ENCODE data around the gene ARPC2.

ARPC2 gene

DNA sequence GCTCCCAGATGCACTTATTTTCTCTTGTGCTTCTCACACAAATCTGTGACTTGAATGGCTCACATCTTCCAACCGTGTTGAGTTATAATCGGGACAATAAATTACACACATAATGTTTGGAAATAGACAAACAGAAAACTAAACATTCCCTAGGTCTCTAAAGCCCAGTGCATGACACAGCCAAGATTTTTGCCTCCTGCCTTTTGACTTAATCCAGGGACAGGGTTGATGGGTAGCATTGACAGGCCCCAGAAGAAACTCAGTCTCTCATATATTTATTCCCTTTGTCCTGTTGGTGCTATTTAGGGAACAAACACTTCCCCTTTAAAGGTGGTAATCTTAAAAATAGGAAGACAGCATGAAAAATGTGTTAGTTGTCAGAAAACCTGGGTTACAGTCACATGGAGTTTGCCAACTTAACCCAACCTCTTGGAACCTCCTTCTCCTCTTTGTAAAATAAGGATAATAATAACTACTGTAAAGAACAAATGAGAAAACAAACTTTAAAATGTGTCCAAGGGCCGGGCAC, 24.0 kb upstream of the ARPC2 start:
- no peak overlapping the region for H3K4me3 ChIP-seq (replicated peaks in 1 of 2; ENCODE audit: low read depth in 2 of 2, low read length in 2 of 2)
- no peak for DNase-seq (ENCODE audit: low read depth in 2 of 2)
- TF ChIP-seq, protein P1, sequence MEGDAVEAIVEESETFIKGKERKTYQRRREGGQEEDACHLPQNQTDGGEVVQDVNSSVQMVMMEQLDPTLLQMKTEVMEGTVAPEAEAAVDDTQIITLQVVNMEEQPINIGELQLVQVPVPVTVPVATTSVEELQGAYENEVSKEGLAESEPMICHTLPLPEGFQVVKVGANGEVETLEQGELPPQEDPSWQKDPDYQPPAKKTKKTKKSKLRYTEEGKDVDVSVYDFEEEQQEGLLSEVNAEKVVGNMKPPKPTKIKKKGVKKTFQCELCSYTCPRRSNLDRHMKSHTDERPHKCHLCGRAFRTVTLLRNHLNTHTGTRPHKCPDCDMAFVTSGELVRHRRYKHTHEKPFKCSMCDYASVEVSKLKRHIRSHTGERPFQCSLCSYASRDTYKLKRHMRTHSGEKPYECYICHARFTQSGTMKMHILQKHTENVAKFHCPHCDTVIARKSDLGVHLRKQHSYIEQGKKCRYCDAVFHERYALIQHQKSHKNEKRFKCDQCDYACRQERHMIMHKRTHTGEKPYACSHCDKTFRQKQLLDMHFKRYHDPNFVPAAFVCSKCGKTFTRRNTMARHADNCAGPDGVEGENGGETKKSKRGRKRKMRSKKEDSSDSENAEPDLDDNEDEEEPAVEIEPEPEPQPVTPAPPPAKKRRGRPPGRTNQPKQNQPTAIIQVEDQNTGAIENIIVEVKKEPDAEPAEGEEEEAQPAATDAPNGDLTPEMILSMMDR (IDR thresholded peaks at IDR 0.05; ENCODE audit: low read depth, low read length) = no peak

DNA sequence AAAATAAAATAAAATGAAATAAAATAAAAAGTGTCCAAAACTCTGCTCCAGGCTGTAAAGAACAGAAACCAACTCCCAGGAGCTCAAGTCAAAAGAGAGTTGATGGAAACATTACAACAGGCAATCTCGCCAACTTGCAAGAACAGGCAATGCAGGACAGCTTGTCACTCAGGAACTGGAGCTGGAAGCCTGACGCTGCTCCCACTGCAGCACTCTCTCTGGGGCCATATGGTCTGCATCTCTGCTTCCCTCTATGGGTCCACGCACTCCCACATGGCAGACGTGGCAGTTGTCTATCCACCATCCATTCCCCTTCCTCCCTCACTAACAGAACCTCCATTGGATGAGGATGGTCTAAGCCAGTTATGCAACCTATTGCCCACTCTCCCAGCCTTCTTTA, 23.3 kb upstream of the ARPC2 start:
- no peak for DNase-seq (ENCODE audit: low read depth in 2 of 2)
- TF ChIP-seq, protein P1 (IDR thresholded peaks at IDR 0.05; ENCODE audit: low read depth, low read length) = no peak
- H3K4me3 ChIP-seq (replicated peaks in 1 of 2; ENCODE audit: low read depth in 2 of 2, low read length in 2 of 2) = no peak overlapping the region

DNA sequence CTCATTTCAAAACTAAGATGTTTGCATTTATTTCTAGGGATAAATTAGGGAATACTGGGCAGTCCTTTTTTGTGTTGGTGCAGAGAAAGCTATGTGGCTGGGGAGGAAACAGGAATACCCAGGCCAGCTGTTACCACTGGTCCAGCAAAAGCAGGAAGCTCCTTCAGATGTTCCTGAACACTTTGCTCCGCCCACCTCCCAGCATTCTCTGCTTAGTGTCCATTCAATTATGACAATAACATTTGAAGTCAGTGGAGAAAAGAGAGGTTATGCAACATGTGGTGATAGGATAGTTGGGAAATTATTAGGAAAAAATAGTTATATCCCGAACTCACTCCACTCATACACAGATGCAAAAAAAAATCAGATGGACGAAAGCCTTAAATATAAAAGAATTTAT, 22.1 kb upstream of the ARPC2 start:
- TF ChIP-seq, protein P1 (IDR thresholded peaks at IDR 0.05; ENCODE audit: low read depth, low read length) = no peak
- DNase-seq (ENCODE audit: low read depth in 2 of 2) = peak; percentile 29 to 33
- H3K4me3 ChIP-seq (replicated peaks in 1 of 2; ENCODE audit: low read depth in 2 of 2, low read length in 2 of 2) = no peak overlapping the region

DNA sequence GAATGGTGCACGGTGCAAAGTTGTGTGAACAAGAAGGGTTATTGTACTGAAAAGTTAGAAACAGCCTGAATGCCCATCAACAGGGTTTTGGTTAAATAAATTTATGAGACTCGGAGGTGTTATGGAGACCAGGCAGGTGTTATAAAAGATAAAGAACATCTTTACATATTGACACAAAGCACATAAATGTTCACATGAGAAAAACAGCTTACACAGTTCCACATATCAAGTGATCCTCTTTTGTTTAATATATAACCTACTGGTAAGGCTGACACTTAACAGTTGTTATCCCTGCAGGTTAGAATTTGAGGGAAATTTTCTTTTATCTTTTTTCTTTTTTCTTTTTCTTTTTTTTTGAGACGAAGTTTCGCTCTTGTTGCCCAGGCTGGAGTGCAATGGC, 20.0 kb upstream of the ARPC2 start:
- TF ChIP-seq, protein P1 (IDR thresholded peaks at IDR 0.05; ENCODE audit: low read depth, low read length) = no peak
- no peak overlapping the region for H3K4me3 ChIP-seq (replicated peaks in 1 of 2; ENCODE audit: low read depth in 2 of 2, low read length in 2 of 2)
- no peak for DNase-seq (ENCODE audit: low read depth in 2 of 2)

DNA sequence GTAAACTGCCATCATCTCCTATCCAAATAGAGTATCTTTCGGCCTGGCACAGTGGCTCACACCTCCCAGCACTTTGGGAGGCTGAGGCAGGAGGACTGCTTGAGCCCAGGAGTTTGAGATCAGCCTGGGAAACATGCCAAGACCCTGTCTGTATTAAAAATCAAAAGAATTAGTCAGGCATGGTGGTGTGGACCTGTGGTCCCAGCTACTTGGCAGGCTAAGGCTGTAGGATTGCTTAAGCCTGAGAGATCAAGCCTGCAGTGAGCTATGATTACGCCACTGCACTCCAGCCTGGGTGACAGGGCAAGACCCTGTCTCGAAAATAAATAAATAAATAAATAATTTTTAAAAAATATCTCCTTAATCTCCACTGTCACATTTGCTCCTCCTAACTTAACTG, 14.7 kb upstream of the ARPC2 start:
- TF ChIP-seq, protein P1 (IDR thresholded peaks at IDR 0.05; ENCODE audit: low read depth, low read length) = no peak
- H3K4me3 ChIP-seq (replicated peaks in 1 of 2; ENCODE audit: low read depth in 2 of 2, low read length in 2 of 2) = no peak overlapping the region
- DNase-seq (ENCODE audit: low read depth in 2 of 2) = peak; percentile 31 to 34

DNA sequence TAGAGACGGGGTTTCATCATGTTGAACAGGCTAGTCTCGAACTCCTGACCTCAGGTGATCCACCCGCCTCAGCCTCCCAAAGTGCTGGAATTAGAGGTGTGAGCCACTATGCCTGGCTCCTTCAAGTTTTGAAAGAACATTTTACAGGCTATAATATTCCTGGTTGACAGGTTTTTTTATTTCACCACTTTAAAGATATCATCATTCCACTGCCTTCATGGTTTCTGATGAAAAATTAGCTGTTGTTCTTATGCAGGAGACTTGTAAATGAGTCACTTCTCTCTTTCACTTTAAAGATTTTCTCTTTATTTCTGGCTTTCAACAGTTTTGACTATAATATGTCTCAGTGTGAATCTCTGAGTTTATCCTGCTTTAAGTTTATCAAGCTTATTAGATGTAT, 7.9 kb upstream of the ARPC2 start:
- H3K4me3 ChIP-seq (replicated peaks in 1 of 2; ENCODE audit: low read depth in 2 of 2, low read length in 2 of 2) = no peak overlapping the region
- no peak for DNase-seq (ENCODE audit: low read depth in 2 of 2)
- TF ChIP-seq, protein P1 (IDR thresholded peaks at IDR 0.05; ENCODE audit: low read depth, low read length) = no peak

DNA sequence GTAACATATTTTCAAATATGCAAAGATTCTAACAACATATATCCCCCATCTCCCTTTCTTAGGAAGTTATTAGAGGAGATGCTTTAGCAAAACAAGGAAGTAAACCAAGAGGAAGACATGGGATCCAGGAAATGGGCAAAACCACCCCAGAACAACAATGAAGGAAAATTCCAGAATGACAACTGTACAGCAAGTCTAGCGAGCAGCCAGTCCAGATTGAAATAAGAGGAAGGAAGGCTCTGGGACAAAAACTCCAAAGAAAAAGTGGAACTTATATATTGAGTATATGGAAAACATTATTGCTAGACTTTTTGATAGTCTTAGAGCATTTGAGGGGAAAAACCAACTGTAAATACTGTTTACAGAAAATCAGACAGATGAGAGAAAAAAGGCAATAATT, 2.9 kb upstream of the ARPC2 start:
- no peak overlapping the region for H3K4me3 ChIP-seq (replicated peaks in 1 of 2; ENCODE audit: low read depth in 2 of 2, low read length in 2 of 2)
- TF ChIP-seq, protein P1 (IDR thresholded peaks at IDR 0.05; ENCODE audit: low read depth, low read length) = no peak
- DNase-seq (ENCODE audit: low read depth in 2 of 2) = no peak

Measured in cardiac fibroblast (primary cell).